ENCODE measurements around the gene HCN2. TPM values are rescaled to one million over a fixed set of nuclear protein-coding genes. Genes with fewer than 3 reads are reported as not detected.

Gene HCN2
- total and polyA plus RNA-seq, 9 of the 15 experiments (the other 6 are each of a cell fraction or from before 2014, with no cell fraction given), result 0.29 to 4.2 (median 0.82) TPM; not detected in 2

- TF ChIP-seq SIN3A (IDR thresholded peaks at IDR 0.05; ENCODE audit: borderline replicate concordance in 2 of 2, control insufficient read depth in 1 of 2, low read depth in 2 of 2, low read length in 2 of 2), result peak; percentile 48 to 56; a peak in 3 of 4 replicates
Observed at GRCh38 chr19:633068-633785, 43.5 kb downstream of the HCN2 start, which contains the start of gene POLRMT (continued).

GRCh38 chr19:633786-634639 lies 44.3 kb downstream of the HCN2 start:
- Histone ChIP-seq H3K79me2 (ENCODE audit: control insufficient read depth, insufficient read depth, low read length) (peaks cover 39% of the 10 kb centered on the region), H3K36me3 (ENCODE audit: control insufficient read depth, insufficient read depth, low read length) (peaks cover 30% of the 10 kb centered on the region; the same call in 2 of the 3 replicates), H3K9ac (ENCODE audit: insufficient read depth in 1 of 2, low read depth in 2 of 2, low read length in 2 of 2) (peak overlapping the region; percentile 88 to 95), H3K4me3 (peak overlapping the region; percentile 70), H3K27me3 (ENCODE audit: control insufficient read depth in 2 of 2, insufficient read depth in 2 of 2, low read length in 2 of 2) (no peaks in the 10 kb centered on the region), H4K20me1 (replicated peaks; ENCODE audit: control insufficient read depth, insufficient read depth, low read length) (no peaks in the 10 kb centered on the region), H3K9me1 (ENCODE audit: control insufficient read depth, insufficient read depth, low read length) (no peaks in the 10 kb centered on the region), H3K9me3 (replicated peaks; ENCODE audit: control insufficient read depth, insufficient read depth, low read depth, low read length) (no peaks in the 10 kb centered on the region), H2AFZ (ENCODE audit: low read depth, low read length) (peak overlapping the region; percentile 87), H3K27ac (ENCODE audit: extremely low read depth, low read depth, low read length) (peak overlapping the region; percentile 31; the same call in 1 of the 3 replicates), H3K4me1 (replicated peaks in 1 of 2; ENCODE audit: control insufficient read depth in 2 of 2, insufficient read depth in 2 of 2, low read length in 2 of 2) (peaks cover 2 to 57% of the 10 kb centered on the region in 2 experiments; a peak in 4 of 5 replicates), H3K4me2 (ENCODE audit: insufficient read depth, low read length) (peak overlapping the region; percentile 85)
- ChIA-PET CTCF (ENCODE audit: low intra/inter-chr PET ratio) (no interaction called here), POLR2A (interaction anchor here (0.5 to 1.2 kb wide), 5 partner anchors 9 to 54 kb away, joined by 3 to 6 read pairs (median 4); no protein-coding TSS in a partner anchor)
- peak in 1 of 4 experiments; percentile 27 for DNase-seq (ENCODE audit: extremely low read depth in 1 of 4, low spot score in 3 of 4)
- ATAC-seq, result no peak
- WGBS (ENCODE audit: insufficient coverage, low coverage, missing lambda C conversion rate), result 35% methylated on average over 24 of the region's 32 CpGs
- intact Hi-C loops (cut with micrococcal nuclease), result no loop called here
- in situ Hi-C loops (cut with MboI), result no loop called here
- FAIRE-seq, result peak; percentile 32
- no TSS peak for BruUV-seq (replicated peaks)
- no peak for TF ChIP-seq ZNF77 (CRISPR knock-in tag; IDR thresholded peaks at IDR 0.05)
- TF ChIP-seq RAD21 (CRISPR knock-in tag; conservative IDR thresholded peaks at IDR 0.05 in 1 of 2, IDR thresholded peaks at IDR 0.05 in 1 of 2), result 0 out of 4 replicates have a peak, but pooled peaks of 1 of the 2 experiments have one; percentile 8
- 0 out of 2 replicates have a peak, but pooled peaks have one; percentile 58 for TF ChIP-seq HDGF (IDR thresholded peaks at IDR 0.05)
- TF ChIP-seq PHB2 (IDR thresholded peaks at IDR 0.05; ENCODE audit: low read depth), result peak; percentile 36; the same call in 1 of the 2 replicates
- TF ChIP-seq ZNF384 (IDR thresholded peaks at IDR 0.05; ENCODE audit: low read depth, low read length), result peak; percentile 82
- TF ChIP-seq RB1 (IDR thresholded peaks at IDR 0.05; ENCODE audit: low read depth), result 0 out of 2 replicates have a peak, but pooled peaks have one; percentile 22
- TF ChIP-seq EZH2 (IDR thresholded peaks at IDR 0.05; ENCODE audit: borderline replicate concordance, low read depth, low read length), result no peak
- peak; percentile 82 for TF ChIP-seq ZFP36 (IDR thresholded peaks at IDR 0.05; ENCODE audit: low read depth, low read length, partially characterized antibody)
- TF ChIP-seq MXD1 (CRISPR knock-in tag; IDR thresholded peaks at IDR 0.05; ENCODE audit: borderline replicate concordance, poor library complexity, severe bottlenecking), result no peak
- TF ChIP-seq DPF2 (IDR thresholded peaks at IDR 0.05), result peak; percentile 43; the same call in 1 of the 2 replicates
- TF ChIP-seq NKRF (IDR thresholded peaks at IDR 0.05; ENCODE audit: borderline replicate concordance), result peak; percentile 48; the same call in 1 of the 2 replicates
- peak; percentile 46 for TF ChIP-seq BHLHE40 (IDR thresholded peaks at IDR 0.05; ENCODE audit: low read length)
- TF ChIP-seq ARNT (IDR thresholded peaks at IDR 0.05), result peak; percentile 50 to 57; a peak in 1 of 4 replicates
- TF ChIP-seq HDAC1 (IDR thresholded peaks at IDR 0.05), result peak in 1 of 2 experiments; percentile 41; a peak in 1 of 4 replicates
